ENCODE results near the gene PTCD2.

DNA sequence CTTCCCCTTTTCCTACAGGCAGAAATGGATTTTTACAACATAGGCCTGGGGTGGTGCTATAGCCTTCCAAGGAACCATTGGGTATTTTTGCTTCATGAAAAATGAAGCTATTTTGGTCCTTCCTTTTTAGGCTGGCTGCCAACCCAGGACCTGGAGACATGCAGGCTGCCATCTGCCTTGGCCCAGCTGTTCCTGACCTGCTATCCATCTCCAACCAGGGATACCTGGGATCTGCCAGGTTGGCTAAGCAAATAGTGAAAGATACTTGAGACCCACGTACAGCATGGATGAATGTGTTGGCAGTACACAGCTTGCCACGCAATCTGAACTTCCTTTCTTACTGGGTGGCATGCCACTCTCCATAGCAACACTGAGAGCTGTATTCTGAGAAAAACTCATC is 31.2 kb upstream of the PTCD2 start:
- TF ChIP-seq, protein P1, sequence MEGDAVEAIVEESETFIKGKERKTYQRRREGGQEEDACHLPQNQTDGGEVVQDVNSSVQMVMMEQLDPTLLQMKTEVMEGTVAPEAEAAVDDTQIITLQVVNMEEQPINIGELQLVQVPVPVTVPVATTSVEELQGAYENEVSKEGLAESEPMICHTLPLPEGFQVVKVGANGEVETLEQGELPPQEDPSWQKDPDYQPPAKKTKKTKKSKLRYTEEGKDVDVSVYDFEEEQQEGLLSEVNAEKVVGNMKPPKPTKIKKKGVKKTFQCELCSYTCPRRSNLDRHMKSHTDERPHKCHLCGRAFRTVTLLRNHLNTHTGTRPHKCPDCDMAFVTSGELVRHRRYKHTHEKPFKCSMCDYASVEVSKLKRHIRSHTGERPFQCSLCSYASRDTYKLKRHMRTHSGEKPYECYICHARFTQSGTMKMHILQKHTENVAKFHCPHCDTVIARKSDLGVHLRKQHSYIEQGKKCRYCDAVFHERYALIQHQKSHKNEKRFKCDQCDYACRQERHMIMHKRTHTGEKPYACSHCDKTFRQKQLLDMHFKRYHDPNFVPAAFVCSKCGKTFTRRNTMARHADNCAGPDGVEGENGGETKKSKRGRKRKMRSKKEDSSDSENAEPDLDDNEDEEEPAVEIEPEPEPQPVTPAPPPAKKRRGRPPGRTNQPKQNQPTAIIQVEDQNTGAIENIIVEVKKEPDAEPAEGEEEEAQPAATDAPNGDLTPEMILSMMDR (IDR thresholded peaks at IDR 0.05; ENCODE audit: low read length) = no peak
- TF ChIP-seq EZH2 (IDR thresholded peaks at IDR 0.05; ENCODE audit: borderline replicate concordance, low read length) = no peak

All from OCI-LY1 (cell line).